SK-N-MC (cell line): ENCODE results near the gene ELOVL1.

Experiments
- EZH2 ChIP-seq: fragments of 200-600 bp; sonication (generic); IDR thresholded peaks from one replicate; pipeline ENCODE4 v1.6.1; 2017; ENCODE audit warnings: antibody characterized with exemption
- FOXP2 ChIP-seq: optimal IDR thresholded peaks from 2 replicates; pipeline ENCODE3; 2011; ENCODE audit warnings: mild to moderate bottlenecking, moderate library complexity; ENCODE audit not compliant: insufficient read depth; ENCODE audit errors: extremely low read length, control extremely low read depth
- POLR2AphosphoS5 ChIP-seq: IDR thresholded peaks from 2 replicates; pipeline ENCODE4 v1.6.1; 2012; ENCODE audit warnings: mild to moderate bottlenecking, low read depth, low read length, borderline replicate concordance

DNA sequence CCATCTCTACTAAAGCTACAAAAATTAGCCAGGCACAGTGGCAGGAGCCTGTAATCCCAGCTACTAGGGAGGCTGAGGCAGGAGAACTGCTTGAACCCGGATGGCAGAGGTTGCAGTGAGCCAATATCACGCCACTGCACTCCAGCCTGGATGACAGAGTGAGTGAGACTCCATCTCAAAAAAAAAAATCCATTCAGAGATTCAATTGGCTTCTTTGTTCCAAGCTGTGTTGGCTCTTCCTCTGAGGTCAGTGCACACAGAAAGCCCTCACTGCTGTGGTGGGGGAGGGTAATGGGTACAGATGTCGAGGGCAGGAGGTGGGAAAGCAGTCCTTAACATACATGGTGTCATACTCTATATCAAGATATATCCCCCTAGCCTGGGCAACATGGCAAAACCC lies 52.3 kb downstream of the ELOVL1 start:
- TF ChIP-seq POLR2AphosphoS5: no peak
- no peak for TF ChIP-seq EZH2
- no peak for TF ChIP-seq FOXP2
